K562 (cell line): Measurements from ENCODE around the gene UVRAG. TPM values are rescaled to one million over a fixed set of nuclear protein-coding genes. Genes with fewer than 3 reads are reported as not detected.
A peak's percentile ranks its signal among the peaks of the same experiment; 100 is the strongest.

Experiments used
- ATAC-seq: fragments of 200-7000 bp; cut with Tn5 transposase; 3 replicates; pipeline ENCODE4 v1.9.1; 2020; ENCODE audit warnings: moderate library complexity
- BruUV-seq: library from RNA; stranded (reverse); fragments of 400-500 nt; replicated peaks from 2 replicates; lab custom pipeline; 2021; lab: Mats Ljungman, UMichigan
- CTCF ChIA-PET: fragments of 300-600 bp; formaldehyde crosslinking; extraction: SDS; loops from one replicate; lab custom pipeline; 2021; ENCODE audit warnings: low intra/inter-chr PET ratio; lab: Yijun Ruan, JAX
- POLR2A ChIA-PET: fragments of 300-600, 350-650 bp; sonication (Branson Sonifier 250); formaldehyde crosslinking; extraction: SDS; loops from one replicate; lab custom pipeline; 2021; ENCODE audit warnings: antibody characterized with exemption, inconsistent platforms; lab: Yijun Ruan, JAX
- DNase-seq, 4 experiments: peaks; one replicate each; pipeline versions ENCODE4 v3.0.0 to v3.0.0-alpha.2; 2011 to 2018; ENCODE audit warnings: low spot score in 3 of 4, mixed read lengths in 3 of 4; ENCODE audit errors: extremely low read depth in 1 of 4
- FAIRE-seq: peaks from 2 replicates; lab custom pipeline; 2011; peaks lifted over from hg19 to GRCh38; lab: Jason Lieb, UNC
- H2AFZ ChIP-seq: 2 replicates; pipeline ENCODE4 v1.6.0; 2011; ENCODE audit warnings: low read depth, low read length, control low read depth, inconsistent platforms
- H3K27ac ChIP-seq: fragments of 200-600 bp; 3 replicates; pipeline ENCODE4 v1.8.0; 2011; ENCODE audit warnings: low read depth, mild to moderate bottlenecking, control low read depth, inconsistent platforms, low read length, moderate library complexity, mixed read lengths; ENCODE audit errors: extremely low read depth
- H3K27me3 ChIP-seq, 2 experiments: fragments of 300-600 bp in 1 of 2; 2 replicates in 1 of 2; 3 replicates in 1 of 2; pipeline versions ENCODE4 v1.6.0 to v1.8.0; 2011; ENCODE audit warnings: inconsistent platforms in 2 of 2, low read length in 2 of 2, mild to moderate bottlenecking in 1 of 2, mixed read lengths in 1 of 2, moderate library complexity in 1 of 2; ENCODE audit not compliant: control insufficient read depth in 2 of 2, insufficient read depth in 2 of 2
- H3K36me3 ChIP-seq: fragments of 300-600 bp; 3 replicates; pipeline ENCODE4 v1.8.0; 2011; ENCODE audit warnings: mild to moderate bottlenecking, low read length, inconsistent platforms; ENCODE audit not compliant: control insufficient read depth, insufficient read depth
- H3K4me1 ChIP-seq, 2 experiments: fragments of 200-600 bp in 1 of 2; replicated peaks in 1 of 2; 2 replicates in 1 of 2; 3 replicates in 1 of 2; pipeline versions ENCODE4 v1.5.1 to v1.8.0; 2011; ENCODE audit warnings: inconsistent platforms in 2 of 2, low read length in 2 of 2, mild to moderate bottlenecking in 1 of 2, mixed read lengths in 1 of 2, moderate library complexity in 1 of 2; ENCODE audit not compliant: control insufficient read depth in 2 of 2, insufficient read depth in 2 of 2
- H3K4me2 ChIP-seq: 2 replicates; pipeline ENCODE4 v1.6.1; 2011; ENCODE audit warnings: low read length, control low read depth, inconsistent platforms, mixed read lengths; ENCODE audit not compliant: insufficient read depth
- H3K4me3 ChIP-seq: fragments of 200-600 bp; sonication (generic), shearing (Covaris generic); 2 replicates; pipeline ENCODE4 v1.5.1; 2016; ENCODE audit warnings: control low read depth, inconsistent platforms
- H3K79me2 ChIP-seq: fragments of 200-600 bp; 3 replicates; pipeline ENCODE4 v1.8.0; 2011; ENCODE audit warnings: low read length, inconsistent platforms; ENCODE audit not compliant: control insufficient read depth, insufficient read depth
- H3K9ac ChIP-seq, 2 experiments: 2 replicates each; pipeline versions ENCODE4 v1.6.0 to v1.6.1; 2011; ENCODE audit warnings: low read depth in 2 of 2, low read length in 2 of 2, control low read depth in 1 of 2, inconsistent platforms in 1 of 2, mild to moderate bottlenecking in 1 of 2, mixed read lengths in 1 of 2; ENCODE audit not compliant: insufficient read depth in 1 of 2
- H3K9me1 ChIP-seq: one replicate; pipeline ENCODE4 v1.6.0; 2011; ENCODE audit warnings: inconsistent platforms, mild to moderate bottlenecking, low read length, moderate library complexity; ENCODE audit not compliant: control insufficient read depth, insufficient read depth
- H3K9me3 ChIP-seq: replicated peaks from 2 replicates; pipeline ENCODE4 v1.5.1; 2011; ENCODE audit warnings: low read depth, low read length, inconsistent platforms; ENCODE audit not compliant: control insufficient read depth, insufficient read depth
- H4K20me1 ChIP-seq: replicated peaks from 2 replicates; pipeline ENCODE4 v1.6.1; 2011; ENCODE audit warnings: low read length, inconsistent platforms, mixed read lengths; ENCODE audit not compliant: control insufficient read depth, insufficient read depth
- E2F3 ChIP-seq: fragments of 250-450 bp; sonication (Bioruptor Pico); IDR thresholded peaks from 2 replicates; pipeline ENCODE4 v1.4.0; 2020; ENCODE audit warnings: mild to moderate bottlenecking
- FOXJ3 ChIP-seq: sonication (generic); formaldehyde crosslinking; IDR thresholded peaks from 2 replicates; pipeline ENCODE4 v1.4.0; 2020; ENCODE audit warnings: mild to moderate bottlenecking, missing genetic modification reagents
- FOXP4 ChIP-seq: sonication (generic); formaldehyde crosslinking; IDR thresholded peaks from 2 replicates; pipeline ENCODE4 v1.8.0; 2022; ENCODE audit warnings: mild to moderate bottlenecking, missing genetic modification reagents, borderline replicate concordance
- GATAD2B ChIP-seq: fragments of 450-650 bp; IDR thresholded peaks from 2 replicates; pipeline ENCODE4 v1.6.1; 2017; ENCODE audit warnings: mild to moderate bottlenecking, borderline replicate concordance
- HDGF ChIP-seq: fragments of 450-650 bp; IDR thresholded peaks from 2 replicates; pipeline ENCODE4 v1.6.1; 2016
- IFI16 ChIP-seq: fragments of 250-450 bp; sonication (Bioruptor Pico); IDR thresholded peaks from 2 replicates; pipeline ENCODE4 v2.1.2; 2022; ENCODE audit warnings: mild to moderate bottlenecking, inconsistent platforms
- MAFF ChIP-seq: IDR thresholded peaks from 2 replicates; pipeline ENCODE4 v1.6.1; 2012; ENCODE audit warnings: low read length, improper control_type of control experiment
- MAFG ChIP-seq: fragments of 450-650 bp; conservative IDR thresholded peaks from 2 replicates; pipeline ENCODE4 v1.6.1; 2016; ENCODE audit warnings: missing genetic modification characterization, missing compliant biosample characterization
- MAFK ChIP-seq: IDR thresholded peaks from 2 replicates; pipeline ENCODE4 v1.6.1; 2011; ENCODE audit warnings: low read length, improper control_type of control experiment
- NR2F6 ChIP-seq: fragments of 450-650 bp; formaldehyde crosslinking; IDR thresholded peaks from 2 replicates; pipeline ENCODE4 v1.4.0; 2020; ENCODE audit warnings: mild to moderate bottlenecking
- POLR3A ChIP-seq: IDR thresholded peaks from 2 replicates; pipeline ENCODE4 v1.6.1; 2011; ENCODE audit warnings: borderline replicate concordance, mild to moderate bottlenecking, moderate library complexity; ENCODE audit not compliant: insufficient read length, insufficient read depth; ENCODE audit errors: extremely low read depth
- PURB ChIP-seq: sonication (generic); formaldehyde crosslinking; IDR thresholded peaks from 2 replicates; pipeline ENCODE4 v1.9.0; 2021; ENCODE audit warnings: low read depth, mild to moderate bottlenecking, missing genetic modification reagents
- ZNF146 ChIP-seq: IDR thresholded peaks from one replicate; pipeline ENCODE4 v1.6.1; 2018; ENCODE audit warnings: missing compliant biosample characterization; ENCODE audit not compliant: unreplicated experiment
- ZNF253 ChIP-seq: fragments of 250-450 bp; sonication (Bioruptor Pico); conservative IDR thresholded peaks from 2 replicates; pipeline ENCODE4 v1.6.1; 2021; ENCODE audit warnings: mild to moderate bottlenecking
- ZNF316 ChIP-seq: fragments of 450-650 bp; IDR thresholded peaks from 2 replicates; pipeline ENCODE4 v1.6.1; 2016
- ZNF76 ChIP-seq: fragments of 250-450 bp; sonication (Bioruptor Pico); IDR thresholded peaks from 2 replicates; pipeline ENCODE4 v1.4.0; 2020; ENCODE audit warnings: mild to moderate bottlenecking, moderate library complexity, borderline replicate concordance
- ZNF830 ChIP-seq: fragments of 250-450 bp; sonication (Bioruptor Pico); IDR thresholded peaks from 2 replicates; pipeline ENCODE4 v1.5.0; 2021; ENCODE audit warnings: mild to moderate bottlenecking
- WGBS: fragments of 100-300 bp; shearing (Covaris generic); methylation state at CpG from one replicate; pipeline ENCODE4 v1.1.6; 2016; ENCODE audit warnings: low coverage, mixed read lengths; ENCODE audit not compliant: insufficient coverage; ENCODE audit errors: missing lambda C conversion rate; 5-methylcytosine and 5-hydroxymethylcytosine counted together
- in situ Hi-C: fragments of 300-500 bp; cut with MboI; formaldehyde crosslinking; loops from 4 replicates; pipeline ENCODE4 v1.15.0; 2018; ENCODE audit warnings: inconsistent platforms, mixed read lengths
- intact Hi-C: fragments of 100-400 bp; cut with micrococcal nuclease; formaldehyde crosslinking; loops from 2 replicates; pipeline ENCODE4 v1.14.2; 2022
- polyA plus RNA-seq, 8 experiments: library from polyadenylated mRNA; depleted of rRNA in 4 of 8; stranded (reverse) in 5 of 8; unstranded in 3 of 8; fragments of >200 nt; fragmentation: Nextera tagmentation in 2 of 8; fragmentation: Illumina TruSeq in 1 of 8; extraction: Ambion mirVana in 2 of 8; extraction: Trizol in 1 of 8; gene quantifications; 2 replicates each; pipeline versions ENCODE4 v1.2.1 to v1.2.3, GENCODE V29; 2011 to 2014; ENCODE audit warnings: inconsistent platforms in 1 of 8, missing spikeins in 1 of 8
- total RNA-seq, 7 experiments: library from RNA; depleted of rRNA in 6 of 7; stranded (reverse); fragments of >200 nt in 6 of 7; fragmentation: Illumina TruSeq in 2 of 7; extraction: Trizol in 2 of 7; gene quantifications; 2 replicates each; pipeline versions ENCODE4 v1.2.1 to v1.2.3, GENCODE V29; 2011 to 2021; ENCODE audit warnings: low replicate concordance in 1 of 7
- TF ChIP-seq, protein P1 (sequence below): fragments of 450-650 bp; formaldehyde crosslinking; IDR thresholded peaks from 2 replicates; pipeline ENCODE4 v1.4.0; 2020; ENCODE audit warnings: mild to moderate bottlenecking, moderate library complexity
- TF ChIP-seq, protein P2 (sequence below): sonication (generic); formaldehyde crosslinking; IDR thresholded peaks from 2 replicates; pipeline ENCODE4 v1.8.0; 2022; ENCODE audit warnings: mild to moderate bottlenecking, missing genetic modification reagents

UVRAG gene
- total and polyA plus RNA-seq, 9 of the 15 experiments (the other 6 are each of a cell fraction or from before 2014, with no cell fraction given), result 3.1 to 17.8 (median 12.4) TPM

GRCh38 chr11:75874684-75875341 is 59.8 kb downstream of the UVRAG start:
- H3K27me3 ChIP-seq, result no peaks in the 10 kb centered on the region
- H4K20me1 ChIP-seq, result no peaks in the 10 kb centered on the region; the same call in 1 of the 2 replicates
- ATAC-seq, result no peak
- H3K9ac ChIP-seq, result no peak overlapping the region
- 53% methylated on average over 5 of the region's 5 CpGs for WGBS
- DNase-seq, result no peak
- peaks cover 9% of the 10 kb centered on the region; the same call in 2 of the 3 replicates for H3K79me2 ChIP-seq
- H3K27ac ChIP-seq, result no peak overlapping the region
- ChIA-PET POLR2A (no interaction called here), CTCF (interaction anchor here (0.7 kb wide), 1 partner anchor 443 kb away, joined by 8 read pairs; no protein-coding TSS in a partner anchor)
- no TSS peak for BruUV-seq
- intact Hi-C loops, result loop anchor here (5.0 kb wide), 1 partner anchor 488 kb away; no protein-coding TSS in a partner anchor
- H3K4me1 ChIP-seq, result peaks cover 2 to 6% of the 10 kb centered on the region in 2 experiments; a peak in 3 of 5 replicates
- no peak overlapping the region for H3K4me2 ChIP-seq
- peak; percentile 57 for FAIRE-seq
- H3K9me3 ChIP-seq, result no peaks in the 10 kb centered on the region
- H3K4me3 ChIP-seq, result no peak overlapping the region
- peaks cover 3% of the 10 kb centered on the region; the same call in 1 of the 3 replicates for H3K36me3 ChIP-seq
- no peak overlapping the region for H2AFZ ChIP-seq
- H3K9me1 ChIP-seq, result no peaks in the 10 kb centered on the region
- in situ Hi-C loops, result loop anchor here (25.0 kb wide), 1 partner anchor 438 kb away; the partner anchor contains the start of gene KLHL35
- TF ChIP-seq MAFG (tag) (peak; percentile 56), FOXJ3 (CRISPR knock-in tag) (no peak), NR2F6 (no peak), MAFK (peak; percentile 65; the same call in 1 of the 2 replicates), ZNF146 (CRISPR knock-in tag) (no peak), ZNF830 (no peak), POLR3A (no peak), ZNF76 (CRISPR knock-in tag) (no peak), MAFF (peak; percentile 70), FOXP4 (CRISPR knock-in tag) (no peak), GATAD2B (no peak), ZNF253 (CRISPR knock-in tag) (no peak), IFI16 (CRISPR knock-in tag) (no peak), E2F3 (no peak), HDGF (no peak), ZNF316 (peak; percentile 85), PURB (CRISPR knock-in tag) (no peak)
- TF ChIP-seq, protein P1, sequence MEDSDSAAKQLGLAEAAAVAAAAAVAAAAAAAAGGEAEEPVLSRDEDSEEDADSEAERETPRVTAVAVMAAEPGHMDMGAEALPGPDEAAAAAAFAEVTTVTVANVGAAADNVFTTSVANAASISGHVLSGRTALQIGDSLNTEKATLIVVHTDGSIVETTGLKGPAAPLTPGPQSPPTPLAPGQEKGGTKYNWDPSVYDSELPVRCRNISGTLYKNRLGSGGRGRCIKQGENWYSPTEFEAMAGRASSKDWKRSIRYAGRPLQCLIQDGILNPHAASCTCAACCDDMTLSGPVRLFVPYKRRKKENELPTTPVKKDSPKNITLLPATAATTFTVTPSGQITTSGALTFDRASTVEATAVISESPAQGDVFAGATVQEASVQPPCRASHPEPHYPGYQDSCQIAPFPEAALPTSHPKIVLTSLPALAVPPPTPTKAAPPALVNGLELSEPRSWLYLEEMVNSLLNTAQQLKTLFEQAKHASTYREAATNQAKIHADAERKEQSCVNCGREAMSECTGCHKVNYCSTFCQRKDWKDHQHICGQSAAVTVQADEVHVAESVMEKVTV, result no peak
- TF ChIP-seq, protein P2, sequence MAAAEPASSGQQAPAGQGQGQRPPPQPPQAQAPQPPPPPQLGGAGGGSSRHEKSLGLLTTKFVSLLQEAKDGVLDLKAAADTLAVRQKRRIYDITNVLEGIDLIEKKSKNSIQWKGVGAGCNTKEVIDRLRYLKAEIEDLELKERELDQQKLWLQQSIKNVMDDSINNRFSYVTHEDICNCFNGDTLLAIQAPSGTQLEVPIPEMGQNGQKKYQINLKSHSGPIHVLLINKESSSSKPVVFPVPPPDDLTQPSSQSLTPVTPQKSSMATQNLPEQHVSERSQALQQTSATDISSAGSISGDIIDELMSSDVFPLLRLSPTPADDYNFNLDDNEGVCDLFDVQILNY (CRISPR knock-in tag), result no peak
